SK-N-SH treated with all-trans-retinoic acid at 6 μM for 48 hours (cell line): Measurements from ENCODE around the gene NYAP2.

ENCODE experiments used
- ARNTL ChIP-seq: fragments of 450-650 bp; formaldehyde crosslinking; IDR thresholded peaks from 2 replicates; pipeline ENCODE4 v1.5.0; 2020; ENCODE audit warnings: low read depth, mild to moderate bottlenecking, moderate library complexity, borderline replicate concordance
- CSRNP3 ChIP-seq: fragments of 250-450 bp; sonication (Bioruptor Pico); IDR thresholded peaks from 2 replicates; pipeline ENCODE4 v1.5.1; 2021; ENCODE audit warnings: mild to moderate bottlenecking, moderate library complexity
- GLIS3 ChIP-seq: fragments of 250-450 bp; sonication (Bioruptor Pico); IDR thresholded peaks from 2 replicates; pipeline ENCODE4 v1.5.0; 2020; ENCODE audit warnings: mild to moderate bottlenecking, moderate library complexity
- PATZ1 ChIP-seq: fragments of 250-450 bp; sonication (Bioruptor Pico); IDR thresholded peaks from 2 replicates; pipeline ENCODE4 v1.8.0; 2020; ENCODE audit warnings: mild to moderate bottlenecking, moderate library complexity, borderline replicate concordance
- PPARA ChIP-seq: fragments of 250-450 bp; sonication (Bioruptor Pico); IDR thresholded peaks from 2 replicates; pipeline ENCODE4 v1.5.0; 2020; ENCODE audit warnings: mild to moderate bottlenecking, borderline replicate concordance
- RARB ChIP-seq: fragments of 250-450 bp; sonication (Bioruptor Pico); IDR thresholded peaks from 2 replicates; pipeline ENCODE4 v1.8.0; 2021; ENCODE audit warnings: mild to moderate bottlenecking, moderate library complexity
- ZC3H10 ChIP-seq: fragments of 250-450 bp; sonication (Bioruptor Pico); IDR thresholded peaks from 2 replicates; pipeline ENCODE4 v1.5.1; 2021; ENCODE audit warnings: mild to moderate bottlenecking, moderate library complexity
- ZFP30 ChIP-seq: fragments of 450-650 bp; formaldehyde crosslinking; IDR thresholded peaks from 2 replicates; pipeline ENCODE4 v1.5.0; 2022; ENCODE audit warnings: mild to moderate bottlenecking, moderate library complexity
- ZNF8 ChIP-seq: fragments of 450-650 bp; formaldehyde crosslinking; IDR thresholded peaks from 2 replicates; pipeline ENCODE4 v1.5.0; 2020; ENCODE audit warnings: mild to moderate bottlenecking, moderate library complexity
- TF ChIP-seq, protein P1 (sequence below): fragments of 250-450 bp; sonication (Bioruptor Pico); IDR thresholded peaks from 2 replicates; pipeline ENCODE4 v1.5.1; 2020; ENCODE audit warnings: low read depth, mild to moderate bottlenecking, moderate library complexity

DNA sequence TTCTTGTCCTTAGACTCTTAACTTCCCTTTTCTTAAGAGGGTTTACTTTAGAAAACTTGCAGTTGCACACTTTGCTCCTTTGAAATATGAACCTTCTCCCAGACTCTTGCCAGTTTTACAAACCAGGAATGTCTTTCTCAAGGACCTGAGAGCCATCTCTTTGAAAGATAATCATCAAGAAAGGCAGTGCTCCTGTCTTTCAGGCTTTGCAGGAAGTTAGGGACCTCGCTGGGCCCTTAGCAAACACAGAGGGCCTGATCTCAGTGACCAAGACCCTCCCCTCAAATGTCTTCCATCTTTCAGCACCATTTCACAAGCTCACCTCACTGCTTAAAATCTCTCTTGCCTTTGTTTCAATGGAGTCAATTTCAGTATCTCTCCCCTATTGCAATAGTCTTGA lies 32.0 kb upstream of the NYAP2 start:
- TF ChIP-seq ZC3H10 (CRISPR knock-in tag) (no peak), GLIS3 (CRISPR knock-in tag) (no peak), PPARA (CRISPR knock-in tag) (no peak), PATZ1 (CRISPR knock-in tag) (no peak), ZFP30 (no peak), RARB (no peak), ZNF8 (no peak), ARNTL (CRISPR knock-in tag) (no peak), CSRNP3 (CRISPR knock-in tag) (no peak)
- TF ChIP-seq, protein P1, sequence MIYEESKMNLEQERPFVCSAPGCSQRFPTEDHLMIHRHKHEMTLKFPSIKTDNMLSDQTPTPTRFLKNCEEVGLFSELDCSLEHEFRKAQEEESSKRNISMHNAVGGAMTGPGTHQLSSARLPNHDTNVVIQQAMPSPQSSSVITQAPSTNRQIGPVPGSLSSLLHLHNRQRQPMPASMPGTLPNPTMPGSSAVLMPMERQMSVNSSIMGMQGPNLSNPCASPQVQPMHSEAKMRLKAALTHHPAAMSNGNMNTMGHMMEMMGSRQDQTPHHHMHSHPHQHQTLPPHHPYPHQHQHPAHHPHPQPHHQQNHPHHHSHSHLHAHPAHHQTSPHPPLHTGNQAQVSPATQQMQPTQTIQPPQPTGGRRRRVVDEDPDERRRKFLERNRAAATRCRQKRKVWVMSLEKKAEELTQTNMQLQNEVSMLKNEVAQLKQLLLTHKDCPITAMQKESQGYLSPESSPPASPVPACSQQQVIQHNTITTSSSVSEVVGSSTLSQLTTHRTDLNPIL (CRISPR knock-in tag), result no peak
